ENCODE measurements around the gene FOXP1.

The FOXP1 gene

GRCh38 chr3:71504250-71505036 lies 79.1 kb downstream of the FOXP1 start:
- peak; percentile 77 for DNase-seq (ENCODE audit: low read depth)

GRCh38 chr3:71503525-71504249 lies 79.8 kb downstream of the FOXP1 start:
- peak; percentile 43 for DNase-seq (ENCODE audit: low read depth)

- DNase-seq (ENCODE audit: low read depth), result no peak
Observed at GRCh38 chr3:71502066-71502625, 81.4 kb downstream of the FOXP1 start.

GRCh38 chr3:71500696-71501095 lies 82.8 kb downstream of the FOXP1 start:
- DNase-seq (ENCODE audit: low read depth), result no peak

- DNase-seq (ENCODE audit: low read depth), result no peak
Observed at GRCh38 chr3:71499227-71499876, 84.2 kb downstream of the FOXP1 start.

- no peak for DNase-seq (ENCODE audit: low read depth)
Observed at GRCh38 chr3:71498543-71498942, 85.0 kb downstream of the FOXP1 start.

GRCh38 chr3:71497971-71498444 lies 85.5 kb downstream of the FOXP1 start:
- DNase-seq (ENCODE audit: low read depth), result no peak

- DNase-seq (ENCODE audit: low read depth), result no peak
Observed at GRCh38 chr3:71497367-71497897, 86.1 kb downstream of the FOXP1 start.

GRCh38 chr3:71495708-71496472 lies 87.6 kb downstream of the FOXP1 start:
- peak; percentile 83 for DNase-seq (ENCODE audit: low read depth)

GRCh38 chr3:71494212-71494611 lies 89.3 kb downstream of the FOXP1 start:
- no peak for DNase-seq (ENCODE audit: low read depth)

GRCh38 chr3:71492974-71493771 lies 90.4 kb downstream of the FOXP1 start:
- no peak for DNase-seq (ENCODE audit: low read depth)

GRCh38 chr3:71492566-71492965 lies 91.0 kb downstream of the FOXP1 start:
- DNase-seq (ENCODE audit: low read depth), result no peak

- no peak for DNase-seq (ENCODE audit: low read depth)
Observed at GRCh38 chr3:71491154-71491752, 92.3 kb downstream of the FOXP1 start.

GRCh38 chr3:71490692-71491091 lies 92.8 kb downstream of the FOXP1 start:
- no peak for DNase-seq (ENCODE audit: low read depth)

GRCh38 chr3:71489315-71489761 lies 94.2 kb downstream of the FOXP1 start:
- DNase-seq (ENCODE audit: low read depth), result no peak

- no peak for DNase-seq (ENCODE audit: low read depth)
Observed at GRCh38 chr3:71488882-71489281, 94.6 kb downstream of the FOXP1 start.

- DNase-seq (ENCODE audit: low read depth), result no peak
Observed at GRCh38 chr3:71488391-71488809, 95.1 kb downstream of the FOXP1 start.

GRCh38 chr3:71487418-71487817 lies 96.1 kb downstream of the FOXP1 start:
- DNase-seq (ENCODE audit: low read depth), result no peak

GRCh38 chr3:71486831-71487230 lies 96.7 kb downstream of the FOXP1 start:
- DNase-seq (ENCODE audit: low read depth), result no peak

- no peak for DNase-seq (ENCODE audit: low read depth)
Observed at GRCh38 chr3:71485896-71486295, 97.6 kb downstream of the FOXP1 start.
